ENCODE measurements around the gene ZNRD2.
A peak's percentile ranks its signal among the peaks of the same experiment; 100 is the strongest.

ZNRD2 gene

DNA sequence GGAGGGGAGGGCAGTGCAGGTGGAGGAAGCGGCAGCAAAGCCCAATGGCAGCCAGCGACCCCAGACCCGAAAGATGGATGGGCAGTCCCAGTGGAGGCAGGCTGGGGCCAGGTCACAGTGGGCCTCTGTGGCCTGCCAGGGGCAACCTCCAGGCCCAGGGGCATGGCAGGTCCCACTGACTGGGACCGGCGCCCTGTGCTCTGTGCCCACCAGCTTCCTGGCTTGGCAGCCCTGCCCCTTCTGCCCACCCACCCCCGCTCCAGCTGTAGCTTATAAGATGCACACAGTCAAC is 29.6 kb downstream of the ZNRD2 start:
- Histone ChIP-seq H3K9ac (ENCODE audit: low read depth, low read length) (no peak overlapping the region), H3K4me1 (ENCODE audit: control insufficient read depth, insufficient read depth, low read length) (no peaks in the 10 kb centered on the region), H3K9me3 (ENCODE audit: control insufficient read depth, insufficient read depth, low read length) (no peaks in the 10 kb centered on the region), H3K36me3 (ENCODE audit: control insufficient read depth, insufficient read depth, low read length) (no peaks in the 10 kb centered on the region), H3K27me3 (ENCODE audit: control insufficient read depth, insufficient read depth, low read length) (no peaks in the 10 kb centered on the region), H3K4me3 (ENCODE audit: low read depth, low read length) (no peak overlapping the region)

DNA sequence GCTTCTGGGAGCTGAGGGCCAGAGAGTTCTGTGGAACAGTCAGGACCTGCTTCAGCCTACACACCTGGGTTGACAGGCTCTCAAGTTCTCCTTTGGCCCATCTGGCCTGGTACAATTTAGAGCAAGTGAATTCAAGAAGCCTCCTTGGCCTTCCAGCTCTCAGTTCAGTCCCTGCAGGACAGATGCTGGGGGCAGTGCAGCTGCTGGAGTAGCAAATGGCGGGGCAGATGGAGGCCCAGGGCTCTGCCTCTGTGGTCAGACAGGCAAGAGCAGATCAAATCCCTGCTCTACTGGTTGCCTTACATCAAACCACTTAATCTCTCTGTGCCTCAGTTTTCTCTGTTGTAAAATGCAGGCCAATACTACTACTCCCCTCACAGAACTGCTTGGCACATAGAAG is 34.0 kb downstream of the ZNRD2 start:
- H3K4me3 ChIP-seq (ENCODE audit: low read depth, low read length) = no peak overlapping the region

DNA sequence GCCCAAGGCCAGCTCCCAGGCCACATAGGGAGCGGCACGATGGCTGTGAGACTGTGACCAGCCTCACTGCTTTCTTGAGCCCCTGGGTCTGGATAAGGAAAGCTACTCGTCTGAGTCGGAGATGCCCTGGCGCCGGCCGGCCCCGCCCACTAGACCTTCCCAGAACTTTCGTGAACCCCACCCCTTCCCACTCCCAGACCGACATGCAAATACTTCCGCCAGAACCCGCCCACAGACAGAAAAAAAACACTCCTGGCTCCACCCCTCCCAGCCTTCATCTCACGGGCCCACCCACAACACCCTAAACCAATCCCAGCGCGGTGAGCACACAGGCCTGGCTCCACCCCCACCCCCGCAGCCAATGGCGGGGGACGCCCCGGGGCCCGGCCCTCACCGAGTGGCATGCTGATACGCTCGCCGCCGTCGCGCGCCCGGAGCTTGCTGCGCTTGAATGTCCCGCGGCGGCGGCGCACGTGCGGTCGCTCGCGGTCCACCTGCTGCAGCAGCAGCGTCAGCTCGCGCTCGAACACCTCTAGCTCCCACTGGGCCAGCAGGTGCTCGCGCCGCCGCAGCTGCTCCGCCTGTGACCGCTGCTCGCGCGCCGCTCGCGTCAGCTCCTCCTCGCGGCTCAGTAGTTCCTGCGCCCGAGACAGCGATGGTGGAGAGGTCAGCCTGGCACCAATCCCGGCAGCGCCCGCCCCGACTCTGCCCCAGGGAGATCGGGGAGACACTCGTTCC is 36.8 kb downstream of the ZNRD2 start:
- Histone ChIP-seq H3K4me1 (ENCODE audit: control insufficient read depth, insufficient read depth, low read length) (no peaks in the 10 kb centered on the region), H3K9ac (ENCODE audit: low read depth, low read length) (peak overlapping the region; percentile 47)

More for the DNA sequence above, 34.0 kb downstream of the ZNRD2 start:
- Histone ChIP-seq H3K9ac (ENCODE audit: low read depth, low read length) (no peak overlapping the region), H3K9me3 (ENCODE audit: control insufficient read depth, insufficient read depth, low read length) (no peaks in the 10 kb centered on the region), H3K36me3 (ENCODE audit: control insufficient read depth, insufficient read depth, low read length) (peaks cover 10% of the 10 kb centered on the region), H3K4me1 (ENCODE audit: control insufficient read depth, insufficient read depth, low read length) (no peaks in the 10 kb centered on the region), H3K27me3 (ENCODE audit: control insufficient read depth, insufficient read depth, low read length) (peaks cover 2% of the 10 kb centered on the region)

DNA sequence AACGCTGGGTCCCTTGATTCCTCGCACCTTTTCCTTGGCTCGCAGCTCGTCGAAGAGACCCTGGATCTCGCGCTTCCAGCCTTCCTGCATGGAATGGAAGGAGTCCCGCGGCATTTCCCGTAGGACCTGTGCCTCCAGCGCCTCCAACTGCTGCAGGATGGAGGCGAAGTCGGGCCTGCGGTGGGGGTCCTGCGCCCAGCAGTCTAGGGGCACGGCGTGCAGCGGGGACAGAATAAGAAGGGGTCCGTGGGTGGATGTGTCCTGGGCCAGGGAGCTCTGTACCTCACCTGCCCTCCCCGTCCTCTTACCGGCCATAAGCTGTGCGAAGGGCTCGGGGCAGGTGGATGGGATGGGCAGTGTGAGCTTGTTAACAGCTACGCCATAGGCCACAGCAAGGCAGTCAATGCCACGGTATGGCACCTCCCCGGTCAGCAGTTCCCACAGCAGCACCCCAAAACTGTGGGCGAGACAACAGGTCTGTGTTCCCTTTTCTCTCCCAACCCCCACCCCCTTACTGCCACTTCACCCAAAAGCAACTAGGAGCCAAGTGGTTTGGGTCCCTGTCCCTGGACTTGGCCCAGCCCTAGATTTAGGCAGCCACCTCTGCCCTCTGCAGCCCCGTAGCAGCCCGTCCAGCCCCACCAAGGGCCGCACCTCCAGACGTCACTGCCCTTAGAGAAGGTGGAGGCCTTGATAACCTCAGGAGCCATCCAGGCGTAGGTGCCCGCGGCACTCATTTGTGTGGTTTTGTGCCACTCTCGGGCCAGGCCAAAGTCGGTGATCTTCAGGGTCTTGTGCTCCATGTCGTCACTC is 37.5 kb downstream of the ZNRD2 start:
- H3K4me3 ChIP-seq (ENCODE audit: low read depth, low read length) = peak overlapping the region; percentile 55
- H3K9me3 ChIP-seq (ENCODE audit: control insufficient read depth, insufficient read depth, low read length) = no peaks in the 10 kb centered on the region
- H3K27me3 ChIP-seq (ENCODE audit: control insufficient read depth, insufficient read depth, low read length) = peaks cover 2% of the 10 kb centered on the region
- peaks cover 13% of the 10 kb centered on the region for H3K36me3 ChIP-seq (ENCODE audit: control insufficient read depth, insufficient read depth, low read length)
- no peaks in the 10 kb centered on the region for H3K4me1 ChIP-seq (ENCODE audit: control insufficient read depth, insufficient read depth, low read length)
- H3K9ac ChIP-seq (ENCODE audit: low read depth, low read length) = peak overlapping the region; percentile 47

More for the DNA sequence above, 36.8 kb downstream of the ZNRD2 start:
- H3K36me3 ChIP-seq (ENCODE audit: control insufficient read depth, insufficient read depth, low read length) = peaks cover 10% of the 10 kb centered on the region
- H3K4me3 ChIP-seq (ENCODE audit: low read depth, low read length) = peak overlapping the region; percentile 55
- H3K9me3 ChIP-seq (ENCODE audit: control insufficient read depth, insufficient read depth, low read length) = no peaks in the 10 kb centered on the region
- peaks cover 2% of the 10 kb centered on the region for H3K27me3 ChIP-seq (ENCODE audit: control insufficient read depth, insufficient read depth, low read length)

DNA sequence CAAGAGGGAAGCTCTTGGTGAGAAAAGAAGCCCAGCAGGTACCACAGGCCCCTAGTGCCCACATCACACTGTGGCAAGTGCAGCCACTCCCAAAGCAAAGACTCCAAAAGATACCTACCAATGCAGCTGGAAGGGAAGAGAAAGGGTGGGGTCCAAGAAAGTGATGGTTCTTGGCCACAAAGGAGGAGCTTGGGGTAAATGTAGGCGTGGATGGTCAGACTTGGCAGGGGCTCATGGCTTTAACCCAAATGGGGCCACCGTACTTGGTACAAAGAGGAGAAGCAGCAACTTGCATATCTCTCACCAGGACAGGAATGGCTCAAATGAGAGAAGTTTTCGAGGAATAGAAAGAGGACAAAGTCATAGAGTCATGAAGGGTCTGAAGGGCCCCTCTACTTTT is 39.0 kb downstream of the ZNRD2 start:
- Histone ChIP-seq H3K9me3 (ENCODE audit: control insufficient read depth, insufficient read depth, low read length) (no peaks in the 10 kb centered on the region), H3K4me1 (ENCODE audit: control insufficient read depth, insufficient read depth, low read length) (no peaks in the 10 kb centered on the region), H3K9ac (ENCODE audit: low read depth, low read length) (no peak overlapping the region), H3K36me3 (ENCODE audit: control insufficient read depth, insufficient read depth, low read length) (peaks cover 14% of the 10 kb centered on the region), H3K27me3 (ENCODE audit: control insufficient read depth, insufficient read depth, low read length) (peaks cover 2% of the 10 kb centered on the region), H3K4me3 (ENCODE audit: low read depth, low read length) (no peak overlapping the region)

DNA sequence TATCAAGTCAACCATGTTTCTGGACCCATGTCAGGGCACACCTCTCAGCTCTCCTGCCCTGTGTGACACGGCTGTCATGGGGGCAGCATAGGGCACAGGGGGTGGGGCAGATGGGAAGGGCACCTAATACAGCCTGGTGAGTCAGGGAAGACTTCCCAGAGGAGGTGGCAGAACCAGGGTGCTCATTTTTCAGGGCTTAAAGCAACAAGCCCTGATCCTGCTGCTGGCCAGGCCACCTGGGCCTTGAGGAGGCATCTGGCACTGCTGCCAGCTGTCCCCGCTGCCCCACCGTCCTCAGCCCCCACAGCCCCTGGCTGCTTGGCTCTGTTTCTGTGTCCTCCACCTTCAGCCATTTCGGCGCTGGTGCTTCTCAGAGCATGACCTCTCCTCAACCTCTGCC is 39.4 kb downstream of the ZNRD2 start:
- peaks cover 14% of the 10 kb centered on the region for H3K36me3 ChIP-seq (ENCODE audit: control insufficient read depth, insufficient read depth, low read length)
- no peak overlapping the region for H3K4me3 ChIP-seq (ENCODE audit: low read depth, low read length)
- peaks cover 2% of the 10 kb centered on the region for H3K27me3 ChIP-seq (ENCODE audit: control insufficient read depth, insufficient read depth, low read length)
- H3K4me1 ChIP-seq (ENCODE audit: control insufficient read depth, insufficient read depth, low read length) = no peaks in the 10 kb centered on the region
- no peak overlapping the region for H3K9ac ChIP-seq (ENCODE audit: low read depth, low read length)
- H3K9me3 ChIP-seq (ENCODE audit: control insufficient read depth, insufficient read depth, low read length) = no peaks in the 10 kb centered on the region

DNA sequence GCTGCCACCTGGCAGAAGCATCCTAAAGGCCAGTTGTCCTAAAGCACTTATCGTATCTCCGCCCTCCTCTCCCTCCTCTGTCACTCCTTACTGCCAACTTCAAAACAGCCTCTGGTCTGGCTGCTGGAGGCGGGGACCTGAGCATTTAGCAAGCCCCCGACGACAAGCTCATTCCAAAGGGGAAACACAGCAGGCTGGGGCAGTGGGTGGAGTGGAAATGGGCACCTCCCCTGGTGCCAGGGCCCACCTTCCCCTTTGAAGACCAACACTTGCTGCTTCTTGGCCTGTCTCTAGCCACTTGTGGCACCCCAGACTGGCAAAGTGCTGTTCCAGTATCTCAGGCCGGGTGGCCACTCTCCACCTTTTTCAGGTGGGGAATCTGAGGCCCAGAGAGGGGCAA is 40.1 kb downstream of the ZNRD2 start:
- H3K4me1 ChIP-seq (ENCODE audit: control insufficient read depth, insufficient read depth, low read length) = no peaks in the 10 kb centered on the region
- peaks cover 2% of the 10 kb centered on the region for H3K27me3 ChIP-seq (ENCODE audit: control insufficient read depth, insufficient read depth, low read length)
- peaks cover 11% of the 10 kb centered on the region for H3K36me3 ChIP-seq (ENCODE audit: control insufficient read depth, insufficient read depth, low read length)
- no peak overlapping the region for H3K9ac ChIP-seq (ENCODE audit: low read depth, low read length)
- H3K9me3 ChIP-seq (ENCODE audit: control insufficient read depth, insufficient read depth, low read length) = no peaks in the 10 kb centered on the region
- no peak overlapping the region for H3K4me3 ChIP-seq (ENCODE audit: low read depth, low read length)

DNA sequence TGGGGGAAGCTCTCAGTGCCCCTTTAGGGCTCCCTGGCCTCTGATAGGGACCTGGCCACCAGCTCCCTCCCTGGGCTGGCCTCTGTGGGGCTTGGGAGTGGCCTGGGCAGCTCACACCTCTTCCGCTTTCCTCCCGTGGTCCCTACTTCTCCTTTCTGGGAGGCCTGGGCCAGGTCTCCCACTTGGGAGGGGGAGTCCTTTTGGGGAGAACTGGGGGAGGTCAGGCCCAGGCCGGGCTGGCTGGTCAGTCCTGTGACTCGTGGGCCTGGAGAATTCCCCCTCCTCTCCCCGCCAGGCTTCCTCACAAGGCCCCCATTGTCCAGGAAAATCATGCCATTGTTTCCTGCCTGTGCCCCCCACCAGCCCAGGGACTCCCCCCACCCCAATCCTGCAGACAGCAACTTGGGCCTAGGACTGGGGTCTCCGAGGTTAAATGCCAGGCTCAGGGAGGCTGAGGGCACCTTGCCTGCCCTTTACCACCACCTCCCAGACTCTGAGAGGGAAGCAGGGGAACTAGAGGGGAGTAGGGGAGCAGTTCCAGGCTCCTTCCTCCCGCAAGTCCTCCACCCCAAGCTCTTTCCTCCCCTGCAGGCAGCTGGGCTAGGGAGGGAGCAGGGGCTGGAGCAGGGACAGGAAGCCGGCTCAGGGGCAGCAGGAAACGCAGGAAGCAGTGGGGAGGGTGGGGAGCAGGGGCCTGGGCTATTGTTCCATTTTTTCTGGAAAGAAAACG is 40.9 kb downstream of the ZNRD2 start:
- Histone ChIP-seq H3K9me3 (ENCODE audit: control insufficient read depth, insufficient read depth, low read length) (no peaks in the 10 kb centered on the region), H3K4me3 (ENCODE audit: low read depth, low read length) (no peak overlapping the region), H3K27me3 (ENCODE audit: control insufficient read depth, insufficient read depth, low read length) (peaks cover 2% of the 10 kb centered on the region), H3K9ac (ENCODE audit: low read depth, low read length) (peak overlapping the region; percentile 0), H3K36me3 (ENCODE audit: control insufficient read depth, insufficient read depth, low read length) (peaks cover 4% of the 10 kb centered on the region), H3K4me1 (ENCODE audit: control insufficient read depth, insufficient read depth, low read length) (no peaks in the 10 kb centered on the region)

DNA sequence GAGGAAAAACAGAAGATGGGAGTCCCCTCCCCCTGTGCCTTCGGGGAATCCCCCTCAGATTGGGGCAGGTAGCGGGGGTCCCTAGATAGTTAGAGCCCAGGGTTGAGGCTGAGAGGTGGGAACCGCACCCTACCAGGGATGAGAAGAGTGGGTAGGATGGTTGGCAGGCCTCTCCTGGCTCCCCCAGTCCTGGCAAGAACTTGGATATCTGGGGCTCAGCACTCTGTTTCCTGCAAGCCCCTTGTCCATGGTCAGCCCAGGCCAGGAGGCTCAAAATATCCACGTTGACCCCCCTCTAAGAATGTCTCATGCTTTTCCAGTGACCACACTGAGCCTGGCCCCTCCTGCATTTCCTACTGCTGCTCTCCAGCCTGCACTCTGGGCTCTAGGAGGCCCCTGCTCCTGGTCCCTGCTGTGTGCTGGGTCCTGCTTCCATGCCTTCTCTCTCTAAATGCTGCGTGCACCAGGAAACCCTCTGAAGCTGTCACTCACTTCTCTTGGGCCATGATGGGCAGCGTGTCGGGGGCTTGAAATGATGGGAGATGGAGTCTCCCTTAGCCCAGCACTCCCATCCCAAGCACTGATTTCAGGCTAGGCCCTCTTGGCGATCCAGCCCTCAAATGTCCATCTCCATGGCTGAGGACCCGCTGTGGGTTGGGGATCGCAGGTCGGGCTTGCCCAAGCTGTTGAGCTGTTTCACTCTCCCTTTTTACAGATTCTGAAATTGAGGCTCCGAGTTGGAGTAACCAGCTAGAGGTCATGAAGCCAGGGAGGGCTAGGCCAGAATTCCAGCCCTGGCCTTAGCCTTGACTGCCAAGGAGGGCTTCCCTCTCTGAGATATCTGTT is 41.7 kb downstream of the ZNRD2 start:
- Histone ChIP-seq H3K9me3 (ENCODE audit: control insufficient read depth, insufficient read depth, low read length) (no peaks in the 10 kb centered on the region), H3K36me3 (ENCODE audit: control insufficient read depth, insufficient read depth, low read length) (peaks cover 4% of the 10 kb centered on the region), H3K4me3 (ENCODE audit: low read depth, low read length) (no peak overlapping the region), H3K27me3 (ENCODE audit: control insufficient read depth, insufficient read depth, low read length) (peaks cover 2% of the 10 kb centered on the region), H3K4me1 (ENCODE audit: control insufficient read depth, insufficient read depth, low read length) (no peaks in the 10 kb centered on the region), H3K9ac (ENCODE audit: low read depth, low read length) (peak overlapping the region; percentile 0)

DNA sequence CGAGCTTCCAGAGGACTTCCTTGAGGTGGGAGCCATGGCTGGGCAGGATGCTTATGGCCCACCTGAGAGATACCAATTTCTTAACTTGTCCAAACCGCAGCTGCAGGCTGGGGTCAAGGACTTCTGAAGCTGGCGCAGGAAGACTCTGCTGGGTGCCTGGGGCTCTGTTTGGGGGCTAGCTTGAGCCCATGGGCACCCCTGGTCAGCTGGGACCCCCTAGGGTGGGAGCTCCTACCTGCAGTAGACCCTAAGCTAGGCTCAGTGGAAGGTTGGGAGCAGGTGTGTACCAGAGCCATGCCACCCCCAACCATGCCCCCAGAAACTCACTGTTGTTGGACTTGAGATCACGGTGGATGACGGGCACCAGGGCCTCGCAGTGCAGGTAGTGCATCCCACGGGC is 42.4 kb downstream of the ZNRD2 start:
- H3K9me3 ChIP-seq (ENCODE audit: control insufficient read depth, insufficient read depth, low read length) = no peaks in the 10 kb centered on the region

More for the DNA sequence above, 42.4 kb downstream of the ZNRD2 start:
- Histone ChIP-seq H3K9ac (ENCODE audit: low read depth, low read length) (no peak overlapping the region), H3K4me1 (ENCODE audit: control insufficient read depth, insufficient read depth, low read length) (no peaks in the 10 kb centered on the region), H3K4me3 (ENCODE audit: low read depth, low read length) (no peak overlapping the region), H3K27me3 (ENCODE audit: control insufficient read depth, insufficient read depth, low read length) (peaks cover 2% of the 10 kb centered on the region), H3K36me3 (ENCODE audit: control insufficient read depth, insufficient read depth, low read length) (peaks cover 8% of the 10 kb centered on the region)
